T-helper 1 cell treated with Interleukin-12 subunit alpha and Interleukin-12 subunit beta and Interleukin-4 antibody, amounts not matched to agents 30 μg/mL and 1 μg/mL, for 36 hours (primary cell): ENCODE results near the gene MYH11.
"Not testable (repeated sequence)": the region's sequence is repeated elsewhere in the genome, so short reads cannot be mapped to it uniquely, and the experiment has no call there.

Source experiments
- H3K27ac Mint-ChIP-seq: one replicate; pipeline ENCODE4 v1.8.0; 2021; ENCODE audit warnings: mild to moderate bottlenecking, mixed read lengths
- H3K27me3 Mint-ChIP-seq: one replicate; pipeline ENCODE4 v1.8.0; 2021; ENCODE audit warnings: low read depth, mixed read lengths
- H3K36me3 Mint-ChIP-seq: one replicate; pipeline ENCODE4 v1.8.0; 2021; ENCODE audit warnings: low read depth, mixed read lengths
- H3K4me1 Mint-ChIP-seq: one replicate; pipeline ENCODE4 v1.8.0; 2021; ENCODE audit warnings: low read depth, mixed read lengths
- H3K4me3 Mint-ChIP-seq: one replicate; pipeline ENCODE4 v1.8.0; 2021; ENCODE audit warnings: mild to moderate bottlenecking, moderate library complexity, mixed read lengths
- H3K9me3 Mint-ChIP-seq: one replicate; pipeline ENCODE4 v1.8.0; 2021; ENCODE audit warnings: mixed read lengths

Gene MYH11

DNA sequence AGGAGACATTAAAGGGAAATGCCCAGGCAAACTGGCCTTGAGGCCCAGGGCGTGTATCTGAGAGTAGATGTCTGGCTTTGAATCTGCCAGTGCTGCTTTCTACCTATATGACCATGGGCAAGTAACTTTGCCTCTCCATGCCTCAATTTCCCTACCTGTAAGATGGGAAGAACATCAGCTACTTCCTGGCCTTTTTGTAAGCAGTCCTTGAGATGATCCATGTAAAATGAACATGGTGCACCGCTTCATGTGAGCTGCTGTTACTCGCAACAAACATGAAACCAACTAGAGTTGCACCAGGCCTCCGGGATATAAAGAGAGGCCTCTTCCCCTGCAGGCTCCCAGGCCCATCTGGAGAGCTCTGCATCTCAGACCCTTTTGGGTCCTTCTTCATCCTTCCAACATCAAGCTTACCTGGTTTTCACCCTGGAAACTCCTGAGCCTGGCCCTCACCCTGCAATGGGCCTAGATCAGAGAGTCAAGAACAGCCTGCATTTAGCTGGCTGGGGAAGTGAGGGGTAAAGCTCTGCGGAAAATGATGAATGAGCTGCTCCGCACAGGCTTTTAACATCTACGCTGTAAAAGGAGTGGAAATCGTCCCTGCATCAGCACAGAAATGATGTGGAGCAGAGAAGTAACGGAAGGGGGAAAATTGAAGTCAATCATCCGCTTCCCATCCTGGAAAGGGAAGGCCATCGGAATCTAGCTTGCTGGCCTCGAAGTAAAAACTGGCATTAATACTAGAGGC is 2.3 kb upstream of the MYH11 start:
- Mint-ChIP-seq H3K4me3 (no peak overlapping the region), H3K27me3 (peaks cover 49% of the 10 kb centered on the region), H3K9me3 (no peaks in the 10 kb centered on the region), H3K4me1 (peaks cover 7% of the 10 kb centered on the region), H3K27ac (no peak overlapping the region), H3K36me3 (no peaks in the 10 kb centered on the region)

DNA sequence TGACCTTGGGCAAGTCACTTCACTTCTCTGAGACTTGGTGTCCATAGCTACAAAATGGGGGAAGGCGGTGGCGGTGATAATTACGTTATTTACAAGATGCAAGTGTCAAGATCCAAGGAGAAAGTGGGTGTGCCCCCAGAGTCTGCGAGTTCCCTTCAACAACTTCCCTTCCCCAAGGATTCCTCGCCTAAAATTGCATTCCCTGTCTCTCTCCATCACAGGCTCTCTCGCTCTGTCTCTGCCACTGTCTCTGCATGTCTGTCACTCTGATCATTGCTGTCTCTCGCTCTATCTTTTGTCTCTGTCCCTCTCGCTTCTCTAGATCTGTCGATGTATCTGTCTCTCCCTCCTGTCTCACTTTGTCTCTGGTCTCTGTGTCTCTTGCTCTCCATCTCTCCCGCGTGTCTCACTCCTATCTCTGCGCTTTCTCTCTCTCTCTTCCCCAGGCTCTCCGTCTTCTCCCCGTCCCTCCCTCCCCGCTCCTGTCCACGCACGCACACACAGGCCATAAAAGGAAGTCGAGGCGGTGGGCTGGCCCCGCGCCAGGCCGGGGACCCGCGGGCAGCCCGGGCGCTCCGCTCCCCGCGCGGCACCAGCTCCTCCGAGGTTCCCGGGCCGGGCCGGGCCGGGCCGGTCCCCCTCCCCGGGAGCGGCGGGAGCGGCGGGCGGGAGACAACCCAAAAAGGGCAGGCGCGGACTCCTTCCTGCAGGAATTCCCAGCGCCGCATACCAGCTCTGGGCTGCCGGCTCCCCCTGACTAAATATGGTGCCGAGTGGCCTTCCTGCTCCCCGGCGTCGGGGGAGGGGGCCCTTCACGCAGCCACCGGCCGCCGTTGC is 1.1 kb upstream of the MYH11 start:
- Mint-ChIP-seq H3K36me3 (no peaks in the 10 kb centered on the region), H3K27me3 (peaks cover 56% of the 10 kb centered on the region), H3K4me1 (peaks cover 7% of the 10 kb centered on the region), H3K9me3 (no peaks in the 10 kb centered on the region), H3K4me3 (peak overlapping the region; percentile 78), H3K27ac (no peak overlapping the region)

DNA sequence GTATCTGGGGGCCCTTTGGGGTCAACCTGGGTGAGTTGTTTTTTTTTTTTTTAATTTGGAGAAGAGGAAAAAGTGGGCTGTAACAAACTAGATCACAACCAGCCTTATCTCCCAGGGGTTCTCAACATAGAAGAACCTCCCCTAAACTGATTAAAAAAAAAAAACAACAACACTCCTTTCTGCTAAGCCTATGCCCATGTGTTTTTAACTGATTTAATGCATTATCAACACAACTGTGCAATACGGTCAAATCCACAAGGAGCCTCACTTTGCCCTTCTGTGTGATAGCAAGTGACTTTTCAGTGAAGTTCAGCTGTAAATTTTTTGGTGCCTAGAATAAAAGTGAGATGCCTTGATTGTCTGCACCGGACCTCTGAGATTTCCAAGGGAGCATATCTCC is 646 bp downstream of the MYH11 start:
- Mint-ChIP-seq H3K9me3 (no peaks in the 10 kb centered on the region), H3K36me3 (no peaks in the 10 kb centered on the region), H3K4me3 (no peak overlapping the region), H3K27me3 (peaks cover 57% of the 10 kb centered on the region), H3K4me1 (peaks cover 7% of the 10 kb centered on the region), H3K27ac (no peak overlapping the region)

DNA sequence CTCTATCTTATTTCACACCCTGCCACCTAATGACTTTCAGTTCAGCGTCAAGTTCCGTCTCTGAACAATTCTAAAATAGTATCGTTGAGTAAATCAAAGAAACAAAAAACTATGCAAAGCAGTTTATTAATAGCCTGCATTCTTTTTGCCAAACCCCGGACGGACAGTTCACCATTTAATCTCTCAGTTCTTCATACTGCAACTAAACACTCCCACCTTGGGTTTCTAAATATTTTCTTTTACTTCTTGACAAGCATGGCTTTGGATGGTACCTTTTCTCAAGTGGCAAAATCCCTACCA is 1.2 kb downstream of the MYH11 start:
- H3K4me1 Mint-ChIP-seq = peaks cover 7% of the 10 kb centered on the region
- no peak overlapping the region for H3K4me3 Mint-ChIP-seq
- no peaks in the 10 kb centered on the region for H3K36me3 Mint-ChIP-seq
- peaks cover 53% of the 10 kb centered on the region for H3K27me3 Mint-ChIP-seq
- no peak overlapping the region for H3K27ac Mint-ChIP-seq
- no peaks in the 10 kb centered on the region for H3K9me3 Mint-ChIP-seq

DNA sequence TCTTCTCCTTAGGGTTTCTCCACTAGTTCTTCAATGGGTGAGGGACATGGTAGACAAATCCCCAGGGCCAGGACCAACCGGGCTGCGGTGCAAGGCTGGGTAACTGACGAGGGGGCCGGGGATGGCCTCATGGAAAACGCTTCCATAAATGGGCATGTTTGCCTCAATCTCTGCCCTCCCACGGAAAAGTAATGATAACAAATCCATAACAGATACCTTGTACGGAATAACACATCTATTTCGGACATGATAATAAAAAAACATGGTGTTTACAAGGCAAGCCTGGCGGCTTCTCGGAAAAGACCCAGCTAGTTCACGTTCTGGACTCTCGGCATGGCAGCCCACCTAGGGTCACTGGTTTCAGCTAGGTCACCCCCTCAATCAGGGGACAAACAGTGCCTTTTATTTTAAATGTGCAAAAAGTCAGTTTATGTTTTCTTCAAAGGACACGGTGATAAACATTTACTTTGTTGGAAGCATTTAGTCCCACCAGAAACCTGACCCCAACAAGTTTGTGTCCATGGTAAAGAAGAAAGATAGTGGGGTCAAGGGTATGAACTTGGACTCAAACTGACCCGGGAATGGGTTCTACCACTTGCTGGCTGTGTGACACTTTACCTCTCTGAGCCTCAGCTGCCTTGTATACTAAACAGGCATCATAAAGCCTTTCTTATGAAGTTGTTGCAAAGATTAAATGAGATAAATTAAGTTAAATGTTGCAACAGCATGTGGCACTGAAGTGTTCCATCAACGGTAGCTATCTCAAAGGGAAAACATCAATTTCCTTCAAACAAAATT is 1.7 kb downstream of the MYH11 start:
- Mint-ChIP-seq H3K4me3 (no peak overlapping the region), H3K4me1 (peaks cover 7% of the 10 kb centered on the region), H3K27ac (no peak overlapping the region), H3K9me3 (no peaks in the 10 kb centered on the region), H3K36me3 (no peaks in the 10 kb centered on the region), H3K27me3 (peaks cover 53% of the 10 kb centered on the region)

DNA sequence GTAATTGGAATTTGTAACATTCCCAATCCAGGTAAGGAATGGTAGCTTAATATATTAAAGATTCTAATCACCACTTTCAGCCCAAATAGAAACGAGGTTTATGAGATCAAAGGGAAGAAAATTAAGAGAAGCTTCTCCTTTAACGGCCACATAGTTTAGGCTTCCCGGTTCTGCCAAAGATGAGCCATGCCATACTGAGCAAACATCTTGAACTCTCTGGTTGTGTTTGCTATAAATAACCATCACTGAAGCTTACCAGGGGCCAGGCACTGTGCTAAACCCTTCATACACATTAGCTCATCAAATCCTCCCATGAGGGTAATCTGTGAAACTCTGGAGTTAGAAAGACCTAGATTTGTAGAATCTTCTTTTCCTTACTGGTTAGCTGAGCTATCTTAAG is 2.8 kb downstream of the MYH11 start:
- no peaks in the 10 kb centered on the region for H3K9me3 Mint-ChIP-seq
- H3K36me3 Mint-ChIP-seq = no peaks in the 10 kb centered on the region
- H3K27ac Mint-ChIP-seq = no peak overlapping the region
- peaks cover 47% of the 10 kb centered on the region for H3K27me3 Mint-ChIP-seq
- H3K4me1 Mint-ChIP-seq = peaks cover 7% of the 10 kb centered on the region
- no peak overlapping the region for H3K4me3 Mint-ChIP-seq

DNA sequence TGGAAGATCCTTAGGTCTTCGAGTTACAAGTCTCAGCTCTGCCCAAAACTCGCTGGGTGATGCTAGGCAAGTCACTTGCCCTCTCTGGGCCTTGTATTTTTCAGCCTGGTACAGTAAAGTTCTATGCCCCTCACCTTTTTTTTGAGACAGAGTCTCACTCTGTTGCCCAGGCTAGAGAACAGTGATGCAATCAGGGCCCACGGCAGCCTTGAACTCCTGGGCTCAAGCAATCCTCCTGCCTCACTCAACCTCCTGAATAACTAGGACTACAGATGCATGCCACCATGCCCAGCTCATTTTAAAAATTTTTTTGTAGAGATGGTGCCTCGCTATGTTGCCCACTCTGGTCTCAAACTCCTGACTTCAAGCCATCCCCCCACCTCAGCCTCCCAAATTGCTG is 3.8 kb downstream of the MYH11 start:
- no peak overlapping the region for H3K27ac Mint-ChIP-seq

DNA sequence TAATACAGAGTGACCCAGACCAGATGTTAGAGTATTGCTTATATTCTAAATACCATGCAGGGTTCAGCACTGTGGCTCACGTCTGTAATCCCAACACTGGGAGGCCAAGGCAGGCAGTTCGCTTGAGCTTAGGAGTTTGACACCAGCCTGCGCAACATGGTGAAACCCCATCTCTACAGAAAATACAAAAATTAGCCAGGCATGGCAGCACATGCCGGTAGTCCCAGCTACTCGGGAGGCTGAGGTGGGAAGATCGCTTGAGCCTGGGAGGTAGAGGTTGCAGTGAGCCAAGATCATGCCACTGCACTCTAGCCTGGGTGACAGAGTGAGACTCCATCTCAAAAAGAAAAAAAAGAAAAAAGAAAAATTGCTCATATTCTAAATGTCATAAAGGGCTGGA is 6.3 kb downstream of the MYH11 start:
- peaks cover 25% of the 10 kb centered on the region for H3K27me3 Mint-ChIP-seq
- H3K36me3 Mint-ChIP-seq, H3K9me3 Mint-ChIP-seq, H3K4me3 Mint-ChIP-seq, H3K27ac Mint-ChIP-seq, H3K4me1 Mint-ChIP-seq: not testable (repeated sequence)

More for the DNA sequence above, 3.8 kb downstream of the MYH11 start:
- peaks cover 7% of the 10 kb centered on the region for H3K4me1 Mint-ChIP-seq
- H3K4me3 Mint-ChIP-seq = no peak overlapping the region
- peaks cover 47% of the 10 kb centered on the region for H3K27me3 Mint-ChIP-seq
- no peaks in the 10 kb centered on the region for H3K9me3 Mint-ChIP-seq
- H3K36me3 Mint-ChIP-seq = no peaks in the 10 kb centered on the region

DNA sequence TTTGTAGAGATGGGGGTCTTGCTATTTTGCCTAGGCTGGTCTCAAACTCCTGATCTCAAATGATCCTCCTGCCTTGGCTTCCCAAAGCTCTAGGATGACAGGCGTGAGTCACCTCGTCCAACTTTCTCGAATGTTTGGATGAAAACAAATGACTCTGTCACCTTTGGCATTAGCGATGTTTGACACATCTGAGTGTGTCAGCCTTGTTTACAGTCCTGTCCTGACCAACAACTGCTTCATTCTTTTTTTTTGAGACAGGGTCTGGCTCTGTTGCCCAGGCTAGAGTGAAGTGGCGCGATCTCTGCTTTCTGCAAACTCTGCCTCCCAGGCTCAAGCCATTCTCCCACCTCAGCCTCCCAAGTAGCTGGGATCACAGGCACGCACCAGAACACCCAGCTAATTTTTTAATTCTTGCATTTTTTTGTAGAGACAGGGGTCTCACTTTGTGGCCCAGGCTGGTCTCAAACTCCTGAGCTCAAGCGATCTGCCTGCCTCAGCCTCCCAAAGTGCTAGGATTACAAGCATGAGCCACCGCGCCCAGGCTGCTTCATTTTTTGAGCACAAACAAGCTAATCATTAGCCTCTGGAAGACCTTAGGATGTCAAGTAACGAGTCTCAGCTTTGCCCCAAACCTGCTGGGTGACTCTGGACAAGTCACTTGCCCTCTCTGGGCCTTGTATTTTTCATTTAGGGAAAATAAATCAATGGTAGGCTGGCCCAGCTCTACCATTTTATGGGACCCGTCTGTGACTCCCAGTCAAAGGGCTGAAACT is 7.4 kb downstream of the MYH11 start:
- Mint-ChIP-seq H3K4me3 (no peak overlapping the region), H3K4me1 (no peaks in the 10 kb centered on the region), H3K27me3 (peaks cover 16% of the 10 kb centered on the region), H3K27ac (no peak overlapping the region), H3K36me3 (no peaks in the 10 kb centered on the region), H3K9me3 (no peaks in the 10 kb centered on the region)

DNA sequence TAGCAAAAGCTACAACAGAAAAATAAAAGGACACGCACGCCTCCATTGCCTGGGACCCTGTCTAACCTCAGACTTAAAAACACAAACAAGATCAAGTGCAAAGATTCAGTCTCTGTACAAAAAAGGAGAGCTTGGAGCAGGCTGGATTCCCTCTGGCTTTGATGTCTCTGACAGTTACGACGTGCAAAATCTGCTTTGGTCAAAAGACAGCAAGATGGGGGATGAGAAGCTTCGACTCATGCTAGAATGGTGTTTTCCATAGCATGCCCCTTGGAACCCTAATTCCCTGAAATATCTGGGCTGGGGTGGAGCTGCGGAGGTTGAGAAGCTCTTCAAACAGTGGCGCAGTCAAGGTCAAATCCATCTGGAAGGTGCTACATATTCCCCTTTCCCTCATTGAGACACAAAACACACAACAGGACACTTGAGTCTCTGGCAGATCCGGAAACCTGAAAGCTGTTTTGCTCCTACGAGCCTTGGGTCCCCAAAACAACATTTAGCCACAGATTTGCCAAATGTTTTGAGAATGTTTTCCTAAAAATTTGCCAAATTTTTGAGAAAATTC is 9.1 kb downstream of the MYH11 start:
- no peaks in the 10 kb centered on the region for H3K4me1 Mint-ChIP-seq
- H3K27ac Mint-ChIP-seq = no peak overlapping the region
- no peak overlapping the region for H3K4me3 Mint-ChIP-seq
- no peaks in the 10 kb centered on the region for H3K36me3 Mint-ChIP-seq
- no peaks in the 10 kb centered on the region for H3K9me3 Mint-ChIP-seq
- H3K27me3 Mint-ChIP-seq = peaks cover 5% of the 10 kb centered on the region

DNA sequence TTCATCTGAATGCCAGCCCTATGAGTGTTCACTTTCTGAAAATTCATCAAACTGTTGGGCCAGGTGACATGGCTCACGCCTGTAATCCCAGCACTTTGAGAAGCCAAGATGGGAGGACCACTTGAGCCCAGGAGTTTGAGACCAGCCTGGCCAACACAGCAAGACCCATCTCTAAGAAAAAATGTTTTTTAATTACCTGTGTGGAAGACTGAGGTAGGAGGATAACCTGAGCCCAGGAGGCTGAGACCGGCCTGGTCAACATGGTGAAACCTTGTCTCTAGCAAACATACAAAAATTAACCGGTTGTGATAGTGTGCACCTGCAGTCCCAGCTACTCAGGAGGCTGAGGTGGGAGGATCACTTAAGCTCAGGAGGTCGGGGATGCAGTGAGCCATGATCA is 10.3 kb downstream of the MYH11 start:
- Mint-ChIP-seq H3K4me3 (no peak overlapping the region), H3K9me3 (no peaks in the 10 kb centered on the region), H3K36me3 (no peaks in the 10 kb centered on the region), H3K27ac (no peak overlapping the region), H3K4me1 (no peaks in the 10 kb centered on the region), H3K27me3 (peaks cover 5% of the 10 kb centered on the region)

DNA sequence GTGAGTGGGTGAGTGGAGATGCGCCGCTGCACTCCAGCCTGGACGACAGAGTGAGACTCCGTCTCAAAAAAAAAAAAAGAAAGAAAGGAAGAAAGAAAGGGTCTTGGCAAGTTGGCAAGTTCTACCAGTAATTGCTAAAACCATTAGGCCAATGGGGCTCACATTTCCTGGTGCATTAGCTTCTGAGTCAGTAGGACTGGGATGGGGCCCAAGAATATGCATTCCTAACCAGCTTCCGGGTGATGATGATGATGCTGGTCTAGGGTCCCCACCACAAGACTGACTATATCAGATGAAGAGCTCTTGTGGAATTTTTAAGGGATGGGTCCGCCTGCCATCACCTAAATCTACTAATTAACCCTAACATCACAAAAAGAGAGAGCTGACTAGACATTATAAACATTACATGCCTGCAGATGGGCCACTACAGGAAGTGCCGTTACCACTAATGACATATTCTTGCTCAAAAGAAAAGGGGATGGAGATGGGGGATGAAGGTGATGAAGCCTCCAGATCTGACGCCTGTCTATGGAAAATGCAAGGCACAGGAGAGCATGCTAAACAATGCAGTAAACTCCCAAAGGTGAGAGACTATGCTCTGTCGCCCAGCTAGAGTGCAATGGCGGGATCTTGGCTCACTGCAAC is 13.1 kb downstream of the MYH11 start:
- no peaks in the 10 kb centered on the region for H3K4me1 Mint-ChIP-seq

DNA sequence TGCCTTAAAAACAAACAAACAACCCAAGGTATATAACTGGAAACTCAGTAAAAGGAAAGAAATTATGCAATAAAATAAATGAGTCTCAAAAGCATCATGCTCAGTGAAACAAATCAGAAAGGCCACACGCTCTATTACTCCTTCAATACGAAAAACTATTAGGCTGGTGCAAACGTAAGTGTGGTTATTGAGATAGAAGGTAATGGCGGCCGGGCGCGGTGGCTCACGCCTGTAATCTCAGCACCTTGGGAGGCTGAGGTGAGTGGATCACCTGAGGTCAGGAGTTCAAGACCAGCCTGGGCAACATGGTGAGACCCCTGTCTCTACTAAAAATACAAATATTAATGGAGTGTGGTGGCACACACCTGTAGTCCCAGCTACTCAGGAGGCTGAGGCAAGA is 17.6 kb downstream of the MYH11 start:
- not testable (repeated sequence) for H3K27ac Mint-ChIP-seq, H3K4me3 Mint-ChIP-seq, H3K27me3 Mint-ChIP-seq, H3K9me3 Mint-ChIP-seq, H3K36me3 Mint-ChIP-seq
- peaks cover 11% of the 10 kb centered on the region for H3K4me1 Mint-ChIP-seq

More for the DNA sequence above, 13.1 kb downstream of the MYH11 start:
- Mint-ChIP-seq H3K9me3 (no peaks in the 10 kb centered on the region), H3K27ac (no peak overlapping the region), H3K4me3 (no peak overlapping the region), H3K27me3 (peaks cover 3% of the 10 kb centered on the region), H3K36me3 (no peaks in the 10 kb centered on the region)
